ENCODE data around the gene NHERF2.

GRCh38 chr16:2045965-2046892 is 19.5 kb downstream of the NHERF2 start:
- TF ChIP-seq MYC (IDR thresholded peaks at IDR 0.05; ENCODE audit: borderline replicate concordance, low read length) (no peak), RFX5 (IDR thresholded peaks at IDR 0.05) (no peak)
